Erythroblast (primary cell): ENCODE results near the gene PRUNE2.
"Not testable (repeated sequence)": the region's sequence is repeated elsewhere in the genome, so short reads cannot be mapped to it uniquely, and the experiment has no call there.

Experiments used
- DNase-seq, 2 experiments: peaks; one replicate each; lab custom pipeline; 2025; lab: John Stamatoyannopoulos, UW
- GATA1 ChIP-seq: IDR thresholded peaks from 2 replicates; pipeline ENCODE4 v1.6.1; 2011; ENCODE audit warnings: low read depth, mild to moderate bottlenecking, control low read depth, low read length, moderate library complexity
- POLR2A ChIP-seq: IDR thresholded peaks from 2 replicates; pipeline ENCODE4 v1.6.1; 2011; ENCODE audit warnings: mild to moderate bottlenecking, low read length

The PRUNE2 gene

DNA sequence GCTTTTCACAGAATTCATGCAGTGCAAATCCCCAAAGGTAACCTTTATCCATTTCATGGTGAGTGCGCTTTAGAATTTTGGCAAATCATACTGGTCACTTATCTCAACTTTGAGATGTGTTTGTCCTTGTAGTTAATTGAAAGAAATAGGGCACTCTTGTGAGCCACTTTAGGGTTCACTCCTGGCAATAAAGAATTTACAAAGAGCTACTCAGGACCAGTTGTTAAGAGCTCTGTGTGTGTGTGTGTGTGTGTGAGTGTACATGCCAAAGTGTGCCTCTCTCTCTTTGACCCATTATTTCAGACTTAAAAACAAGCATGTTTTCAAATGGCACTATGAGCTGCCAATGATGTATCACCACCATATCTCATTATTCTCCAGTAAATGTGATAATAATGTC, 120.4 kb downstream of the PRUNE2 start:
- no peak for DNase-seq
- no peak for TF ChIP-seq GATA1
- no peak for TF ChIP-seq POLR2A

DNA sequence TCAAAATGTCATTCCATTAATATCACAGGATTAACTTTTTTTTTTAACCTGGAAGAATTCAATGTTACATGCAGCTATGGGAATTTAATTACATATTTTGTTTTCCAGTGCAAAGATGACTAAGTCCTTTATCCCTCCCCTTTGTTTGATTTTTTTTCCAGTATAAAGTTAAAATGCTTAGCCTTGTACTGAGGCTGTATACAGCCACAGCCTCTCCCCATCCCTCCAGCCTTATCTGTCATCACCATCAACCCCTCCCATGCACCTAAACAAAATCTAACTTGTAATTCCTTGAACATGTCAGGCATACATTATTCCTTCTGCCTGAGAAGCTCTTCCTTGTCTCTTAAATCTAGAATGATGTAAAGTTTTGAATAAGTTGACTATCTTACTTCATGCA, 121.0 kb downstream of the PRUNE2 start:
- no peak for DNase-seq
- TF ChIP-seq POLR2A (no peak), GATA1 (no peak)

DNA sequence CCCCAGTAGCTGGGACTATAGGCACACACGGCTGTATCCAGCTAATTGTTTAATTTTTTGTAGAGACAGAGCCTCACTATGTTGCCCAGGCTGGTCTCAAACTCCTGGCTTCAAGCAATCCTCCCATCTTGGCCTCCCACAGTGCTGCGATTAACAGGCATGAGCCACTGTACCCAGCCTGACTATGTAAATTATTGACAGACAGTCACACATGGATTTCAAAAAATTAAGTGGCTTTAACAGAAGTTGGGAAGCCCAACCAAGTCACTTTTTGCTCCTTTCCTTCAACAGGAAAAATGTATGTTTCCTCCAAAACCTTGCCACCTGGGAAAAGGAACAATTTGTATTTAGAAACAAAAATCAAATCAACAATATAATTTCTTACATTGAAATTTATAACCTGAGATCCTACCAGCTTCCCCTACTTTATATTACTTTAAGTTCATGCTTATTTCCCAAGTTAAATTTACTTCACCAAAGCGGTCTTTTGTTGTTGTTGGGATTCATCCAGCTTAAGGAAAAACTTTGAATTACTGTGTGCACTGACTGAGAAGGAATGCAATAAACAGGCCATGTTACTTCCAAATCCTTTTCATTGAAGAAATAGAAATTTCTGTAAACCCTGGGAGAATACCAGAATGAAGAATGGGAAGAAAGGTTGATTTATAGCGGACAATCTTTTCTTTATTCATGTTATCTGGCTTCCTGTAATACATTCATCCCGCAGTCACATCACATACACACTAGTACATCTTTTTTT, 133.0 kb downstream of the PRUNE2 start:
- TF ChIP-seq POLR2A, result no peak
- no peak for TF ChIP-seq GATA1
- no peak for DNase-seq

DNA sequence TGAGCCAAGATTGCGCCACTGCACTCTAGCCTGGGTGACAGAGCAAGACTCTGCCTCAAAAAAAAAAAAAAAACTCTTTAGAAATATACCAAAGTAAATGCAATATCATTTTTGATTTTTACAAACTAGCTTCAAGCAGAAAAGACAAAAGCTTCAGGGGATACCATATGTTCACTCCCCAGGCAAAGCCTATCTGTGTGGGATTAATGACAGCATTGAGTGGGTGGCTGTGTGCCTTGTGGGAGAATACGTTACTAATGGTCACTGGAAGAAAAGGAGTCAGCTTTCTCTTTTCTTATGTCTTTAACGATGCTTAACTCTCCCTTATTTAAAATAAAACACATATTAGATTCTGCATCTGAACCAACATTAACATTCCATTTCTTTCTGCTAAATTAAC, 139.8 kb downstream of the PRUNE2 start:
- TF ChIP-seq GATA1, result no peak
- no peak for TF ChIP-seq POLR2A

DNA sequence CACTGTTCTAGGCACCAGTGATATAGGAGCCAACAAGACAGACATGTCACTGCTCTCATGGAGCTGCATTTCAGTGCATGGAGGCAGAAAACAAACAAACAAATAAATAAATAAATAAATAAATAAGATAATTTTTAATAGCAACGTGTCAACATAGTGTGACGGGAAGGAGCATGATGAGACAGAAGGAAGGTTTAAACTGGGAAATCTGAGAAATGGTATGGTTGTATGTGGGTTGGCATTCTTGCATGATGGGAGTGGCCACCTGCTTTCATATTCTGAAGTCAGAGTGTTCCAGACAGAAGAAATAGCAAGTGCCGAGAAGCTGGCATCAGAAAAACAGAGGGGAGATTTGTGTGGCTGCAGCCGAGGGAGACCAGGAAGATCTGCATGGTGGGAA, 141.8 kb downstream of the PRUNE2 start, which contains the start of gene PCA3:
PCA3 (plus strand) TSS at position 301 of the 400 bp plus-strand sequence.
- DNase-seq, result no peak
- TF ChIP-seq POLR2A, result no peak
- no peak for TF ChIP-seq GATA1

More for the DNA sequence above, 139.8 kb downstream of the PRUNE2 start:
- DNase-seq, result no peak

DNA sequence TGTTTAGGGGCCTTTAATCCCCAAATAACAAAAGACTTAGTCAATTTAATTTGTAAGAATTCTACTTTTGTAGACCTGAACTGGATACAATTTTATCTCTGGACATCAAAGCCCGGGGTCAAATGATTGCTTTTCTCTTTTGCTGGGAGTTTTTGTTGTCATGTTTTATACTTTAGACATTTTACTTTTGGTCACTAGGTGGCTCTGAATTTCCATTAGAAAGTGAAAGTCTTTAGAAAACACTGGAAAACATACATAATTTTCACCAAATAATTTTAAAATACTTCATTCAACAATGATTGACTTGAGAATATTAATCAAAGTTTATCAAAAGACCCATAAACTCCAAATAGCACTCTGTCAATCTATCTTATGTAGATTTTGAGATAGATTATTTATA, 144.5 kb downstream of the PRUNE2 start:
- TF ChIP-seq POLR2A (no peak), GATA1 (no peak)
- no peak for DNase-seq

DNA sequence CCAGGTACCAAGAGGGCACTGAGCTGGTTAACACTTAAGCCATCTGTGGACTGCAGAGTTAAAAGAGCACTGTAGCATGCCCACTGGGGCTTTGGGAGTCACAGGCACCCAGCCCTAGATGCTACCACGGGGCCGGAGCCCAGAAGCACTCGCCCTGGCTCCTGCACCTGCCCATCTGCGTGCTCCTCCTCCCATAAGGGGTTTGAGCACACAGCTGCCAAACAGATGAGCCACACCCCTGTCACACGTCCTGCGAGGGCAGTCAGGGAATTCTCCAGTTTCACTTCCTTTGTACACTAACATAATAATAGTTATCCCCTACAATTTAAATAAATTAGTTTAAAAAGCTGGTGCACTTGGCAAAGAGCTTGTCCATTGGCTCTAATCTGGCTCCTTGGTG, 146.2 kb downstream of the PRUNE2 start:
- DNase-seq, result no peak
- TF ChIP-seq POLR2A (no peak), GATA1 (no peak)

DNA sequence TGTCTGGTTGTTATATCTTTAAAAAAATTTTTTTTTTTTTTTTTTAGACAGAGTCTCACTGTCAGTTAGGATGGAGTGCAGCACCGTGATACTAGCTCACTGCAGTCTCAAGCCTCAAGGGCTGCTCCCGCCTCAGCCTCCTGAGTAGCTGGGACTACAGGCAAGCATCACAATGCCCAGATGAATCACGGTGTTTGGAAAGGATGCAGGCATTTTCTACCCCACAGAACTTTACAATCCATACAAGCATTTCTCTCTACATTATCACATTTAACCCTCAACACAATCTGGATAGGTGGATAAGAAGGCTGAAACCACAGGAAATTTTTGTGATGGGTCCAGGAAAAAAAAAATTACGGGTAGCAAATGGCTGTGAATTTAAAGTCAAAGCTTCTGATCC, 147.4 kb downstream of the PRUNE2 start:
- TF ChIP-seq POLR2A (no peak), GATA1 (no peak)
- no peak for DNase-seq

DNA sequence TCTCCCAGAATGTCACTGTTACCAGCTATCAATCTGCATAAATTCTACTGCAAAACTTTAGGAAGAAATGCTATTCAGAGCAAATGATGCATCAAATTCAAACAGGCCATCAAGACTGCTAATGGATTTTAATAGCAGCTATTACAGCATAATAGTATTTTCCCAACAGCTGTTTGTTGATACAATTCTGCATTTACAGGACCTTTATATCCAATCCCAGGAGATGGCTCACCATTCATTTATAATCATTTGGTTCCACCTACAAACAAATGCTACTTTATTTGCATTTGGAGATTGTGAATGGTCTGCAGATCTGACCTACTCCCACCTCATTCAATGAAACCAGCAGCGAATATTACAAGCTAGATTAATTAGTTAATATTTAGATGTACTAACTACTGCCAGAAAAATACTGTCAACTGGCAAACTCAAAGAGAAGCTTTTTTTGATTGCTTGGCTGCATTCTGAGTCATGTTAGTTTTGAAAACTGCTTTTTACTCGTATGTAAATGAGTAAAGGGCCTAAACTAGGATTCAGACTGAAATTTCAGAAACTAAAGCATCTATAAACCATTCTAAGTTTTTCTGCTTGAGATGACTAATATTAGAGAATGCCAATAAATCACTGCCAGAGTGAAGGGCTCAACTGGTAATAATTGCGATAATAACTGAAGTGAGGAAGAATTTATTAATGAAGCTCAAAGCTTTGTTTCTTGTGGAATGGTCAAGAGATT, 148.8 kb downstream of the PRUNE2 start:
- TF ChIP-seq POLR2A (no peak), GATA1 (no peak)
- no peak for DNase-seq

DNA sequence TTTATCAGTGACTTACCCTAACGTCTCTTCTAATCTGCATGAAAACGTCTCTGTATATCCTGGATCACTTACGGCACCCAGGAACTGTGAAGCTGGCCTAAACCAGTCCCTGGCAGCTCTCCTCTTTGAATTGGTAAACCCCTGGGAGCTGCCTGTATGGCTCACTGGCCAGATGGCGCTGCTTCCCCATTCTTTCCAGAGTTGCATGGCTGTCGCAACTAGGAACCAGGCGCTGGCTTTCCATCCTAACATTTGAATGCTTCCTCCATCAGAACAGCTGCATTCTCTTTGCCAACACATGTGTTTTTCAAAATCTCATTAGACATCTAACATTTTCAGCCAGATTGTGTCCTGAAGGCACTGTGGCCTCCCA, 149.7 kb downstream of the PRUNE2 start:
- TF ChIP-seq GATA1 (no peak), POLR2A (no peak)
- peak in 1 of 2 experiments; percentile 3 for DNase-seq

DNA sequence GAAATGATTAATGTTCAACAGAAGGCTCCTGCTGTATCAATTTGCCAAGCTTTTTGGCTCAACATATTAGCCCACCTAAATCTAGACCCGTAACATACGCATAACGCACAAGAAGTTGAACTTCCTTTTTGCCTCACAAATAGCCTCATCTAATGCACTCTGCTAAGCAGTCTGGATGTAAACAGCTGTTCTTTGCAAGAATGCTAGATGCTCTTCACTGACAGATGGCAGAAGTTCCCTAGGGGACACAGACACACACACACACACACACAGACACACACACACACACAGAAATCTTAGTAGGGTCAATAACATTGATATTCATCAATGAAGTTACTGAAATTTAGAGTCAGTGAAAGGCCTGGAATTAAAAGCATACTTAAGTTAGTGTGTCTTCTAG, 154.9 kb downstream of the PRUNE2 start:
- TF ChIP-seq GATA1, result no peak
- no peak for TF ChIP-seq POLR2A
- no peak for DNase-seq

DNA sequence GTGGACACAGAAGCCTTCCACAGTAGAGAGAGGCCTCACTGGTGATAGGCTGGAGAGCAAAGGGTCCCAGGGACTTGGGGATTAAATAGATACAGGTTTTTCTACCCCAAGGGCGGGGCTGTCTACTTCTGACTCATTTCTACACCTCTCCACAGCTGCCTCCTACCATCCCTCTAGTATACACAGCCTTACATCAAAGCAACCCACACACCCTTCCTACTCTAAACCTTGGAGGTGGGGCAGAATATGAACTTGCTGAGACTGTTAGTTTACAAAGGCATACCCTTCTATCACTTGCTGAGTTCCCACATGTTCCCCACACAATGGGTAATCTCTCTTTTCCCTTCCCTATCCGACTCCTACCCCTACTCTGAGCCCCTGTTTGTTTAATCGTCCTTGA, 161.6 kb downstream of the PRUNE2 start:
- no peak for TF ChIP-seq POLR2A
- no peak for TF ChIP-seq GATA1
- no peak for DNase-seq

DNA sequence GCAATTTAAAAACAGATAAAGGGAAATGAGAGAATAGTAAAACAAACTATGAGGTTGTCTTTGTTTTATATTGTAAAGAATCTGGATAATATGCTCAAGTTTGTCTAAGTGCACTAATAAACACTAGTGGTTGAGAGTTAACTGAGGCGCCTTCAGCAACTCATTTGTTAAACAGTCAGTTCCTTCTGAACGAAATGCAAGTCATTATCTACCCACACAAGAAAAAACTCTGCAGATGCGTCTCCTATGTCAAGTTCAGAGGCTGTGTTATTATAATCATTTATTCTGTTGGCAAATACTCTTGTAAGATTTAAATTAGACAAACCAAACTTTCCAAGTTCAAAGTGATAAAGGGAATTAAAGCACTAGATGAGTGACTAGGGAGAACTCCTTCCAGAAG, 162.0 kb downstream of the PRUNE2 start:
- no peak for DNase-seq
- TF ChIP-seq POLR2A (no peak), GATA1 (no peak)

DNA sequence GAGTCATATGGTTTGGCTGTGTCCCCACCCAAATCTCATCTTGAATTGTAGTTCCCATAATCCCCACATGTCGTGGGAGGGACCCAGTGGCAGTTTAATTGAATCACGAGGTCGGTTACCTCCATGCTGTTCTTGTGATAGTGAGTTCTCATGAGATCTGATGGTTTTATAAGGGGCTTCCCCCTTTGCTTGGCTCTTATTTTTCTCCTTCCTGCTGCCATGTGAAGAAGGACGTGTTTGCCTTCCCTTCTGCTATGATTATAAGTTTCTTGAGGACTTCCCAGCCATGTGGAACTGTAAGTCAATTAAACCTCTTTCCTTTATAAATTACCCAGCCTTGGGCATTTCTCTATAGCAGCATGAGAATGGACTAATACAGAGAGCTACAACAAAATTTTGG, 163.0 kb downstream of the PRUNE2 start:
- not testable (repeated sequence) for DNase-seq
